GM12892 (cell line): Measurements from ENCODE around the gene AUNIP.

ENCODE experiments used
- DNase-seq: peaks from one replicate; pipeline ENCODE4 v3.0.0; 2011; ENCODE audit not compliant: insufficient read length
- FAIRE-seq: peaks from 2 replicates; lab custom pipeline; 2011; peaks lifted over from hg19 to GRCh38; lab: Jason Lieb, UNC
- POLR2A ChIP-seq: IDR thresholded peaks from 2 replicates; pipeline ENCODE4 v1.6.1; 2011; ENCODE audit warnings: low read depth, low read length, control low read depth
- POLR2AphosphoS5 ChIP-seq: IDR thresholded peaks from 2 replicates; pipeline ENCODE4 v1.6.1; 2011; ENCODE audit warnings: low read depth, low read length, control low read depth
- TAF1 ChIP-seq: IDR thresholded peaks from 2 replicates; pipeline ENCODE4 v1.6.1; 2011; ENCODE audit warnings: low read depth, mild to moderate bottlenecking, control low read depth, low read length, borderline replicate concordance

The AUNIP gene

DNA sequence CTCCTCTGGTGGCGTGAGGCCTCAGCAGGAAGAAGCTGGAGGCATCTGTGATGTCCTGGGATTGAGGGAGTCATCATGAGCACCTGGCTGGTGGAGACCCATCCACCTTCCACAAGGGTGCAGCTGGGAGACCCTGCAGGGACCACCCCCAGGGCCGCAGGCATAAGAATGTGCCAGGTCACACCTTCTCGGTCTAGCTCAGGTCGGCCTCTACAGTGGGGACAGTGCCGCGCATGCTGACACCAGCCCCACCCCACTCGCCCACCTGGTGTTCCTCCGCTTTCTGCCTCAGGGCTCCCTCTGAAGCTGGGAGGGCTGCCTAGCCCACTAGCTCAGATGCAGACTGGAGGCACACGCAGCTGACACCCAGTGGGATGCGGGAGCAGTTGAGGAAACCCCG lies 22.0 kb upstream of the AUNIP start:
- FAIRE-seq (no peak), DNase-seq (no peak)
- no peak for TF ChIP-seq TAF1
- no peak for TF ChIP-seq POLR2AphosphoS5
- no peak for TF ChIP-seq POLR2A

DNA sequence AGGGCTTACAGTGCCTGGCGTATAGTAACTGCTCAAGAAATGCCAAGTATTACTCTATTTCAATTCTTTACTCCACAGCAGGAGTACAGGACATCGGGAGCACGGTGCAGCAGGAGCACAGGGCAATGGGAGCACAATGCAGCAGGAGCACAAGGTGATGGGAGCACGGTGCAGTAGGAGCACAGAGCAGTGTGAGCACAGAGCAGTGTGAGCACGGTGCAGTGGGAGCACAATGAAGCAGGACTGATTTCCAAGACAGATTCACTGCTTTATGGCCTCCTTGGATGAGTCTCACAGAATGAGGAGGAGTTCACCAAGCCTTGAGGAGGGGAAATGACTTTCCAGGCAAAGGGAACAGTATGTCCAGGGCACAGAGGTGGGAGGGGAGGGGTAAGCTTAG lies 21.3 kb upstream of the AUNIP start:
- no peak for FAIRE-seq
- no peak for DNase-seq
- TF ChIP-seq POLR2A (no peak), TAF1 (no peak), POLR2AphosphoS5 (no peak)

DNA sequence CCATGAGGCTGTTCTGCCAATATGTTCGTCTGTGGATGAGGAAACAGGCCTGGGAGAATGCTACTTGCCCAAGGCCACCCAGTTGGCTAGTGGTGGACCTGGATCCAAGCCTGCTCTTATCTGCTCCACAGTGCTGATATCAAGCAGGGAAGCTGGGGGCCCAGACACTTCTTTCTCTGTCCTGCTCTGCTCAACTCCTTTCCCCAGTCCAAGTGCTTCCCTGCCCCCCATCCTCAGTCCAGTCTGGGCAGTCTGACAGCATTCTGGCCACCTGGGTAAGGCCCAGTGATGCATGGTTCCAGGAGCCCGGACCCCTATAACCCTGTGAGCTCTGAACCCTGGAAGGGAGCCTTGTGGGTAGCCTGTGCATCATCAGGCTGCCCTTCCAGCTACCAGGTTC lies 20.4 kb upstream of the AUNIP start:
- DNase-seq (no peak), FAIRE-seq (no peak)
- TF ChIP-seq TAF1 (no peak), POLR2AphosphoS5 (no peak)

DNA sequence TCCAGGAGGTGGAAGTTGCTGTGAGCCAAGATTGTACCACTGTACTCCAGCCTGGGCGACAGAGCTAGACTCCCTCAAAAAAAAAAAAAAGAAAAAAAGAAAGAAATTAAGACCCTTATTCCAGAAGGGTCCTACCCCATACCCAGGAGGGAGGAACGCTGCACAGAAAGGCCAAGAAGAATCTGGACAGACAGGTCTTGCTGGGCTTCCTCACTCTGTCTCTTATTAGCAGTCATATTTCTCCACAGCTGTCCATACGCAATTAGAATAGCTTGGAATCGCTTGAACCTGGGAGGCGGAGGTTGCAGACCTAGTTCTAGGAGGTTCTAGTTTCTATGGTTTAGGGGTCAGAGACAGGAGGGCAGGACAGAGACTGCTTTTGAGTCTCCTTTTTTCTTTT lies 19.4 kb upstream of the AUNIP start:
- no peak for FAIRE-seq
- TF ChIP-seq POLR2A (no peak), POLR2AphosphoS5 (no peak), TAF1 (no peak)
- DNase-seq, result no peak

DNA sequence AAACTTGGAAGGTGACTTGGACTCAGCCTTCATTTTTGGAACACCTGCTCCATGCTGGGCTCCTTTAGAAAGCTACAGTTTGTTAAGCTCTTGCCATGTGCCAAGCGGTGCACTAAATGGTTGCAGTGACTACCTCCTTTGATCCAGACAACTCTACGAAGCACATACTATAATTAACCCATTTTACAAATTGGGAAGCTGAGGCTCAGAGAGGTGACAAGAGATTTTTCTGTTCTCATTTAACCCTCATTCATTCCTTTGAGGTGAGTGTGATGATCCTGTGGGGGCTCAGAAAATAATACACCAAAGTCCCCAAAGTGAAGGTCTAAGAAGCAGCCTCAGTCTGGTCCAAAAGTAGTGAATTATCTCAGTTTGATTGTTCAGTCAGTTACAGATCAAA lies 17.9 kb upstream of the AUNIP start:
- DNase-seq, result no peak
- FAIRE-seq, result no peak
- no peak for TF ChIP-seq TAF1
- no peak for TF ChIP-seq POLR2AphosphoS5
- no peak for TF ChIP-seq POLR2A

DNA sequence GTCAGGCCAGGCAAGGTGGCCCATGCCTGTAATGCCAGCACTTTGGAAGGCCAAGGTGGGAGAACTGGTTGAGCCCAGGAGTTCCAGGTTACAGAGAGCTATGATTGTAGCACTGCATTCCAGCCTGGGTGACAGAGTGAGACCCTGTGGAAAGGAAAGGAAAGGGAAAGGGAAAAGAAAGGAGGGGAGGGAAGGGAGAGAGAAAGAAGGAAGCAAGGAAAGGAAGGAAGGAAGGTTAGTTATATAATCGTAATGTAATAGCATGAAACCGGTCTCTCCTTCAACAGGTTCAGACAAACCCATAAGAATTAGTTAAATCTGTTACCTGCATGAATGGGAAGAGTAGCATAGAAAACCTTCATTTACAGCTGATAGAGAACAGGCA lies 17.4 kb upstream of the AUNIP start:
- no peak for FAIRE-seq
- DNase-seq, result no peak
- no peak for TF ChIP-seq POLR2A
- TF ChIP-seq POLR2AphosphoS5, result no peak
- no peak for TF ChIP-seq TAF1

DNA sequence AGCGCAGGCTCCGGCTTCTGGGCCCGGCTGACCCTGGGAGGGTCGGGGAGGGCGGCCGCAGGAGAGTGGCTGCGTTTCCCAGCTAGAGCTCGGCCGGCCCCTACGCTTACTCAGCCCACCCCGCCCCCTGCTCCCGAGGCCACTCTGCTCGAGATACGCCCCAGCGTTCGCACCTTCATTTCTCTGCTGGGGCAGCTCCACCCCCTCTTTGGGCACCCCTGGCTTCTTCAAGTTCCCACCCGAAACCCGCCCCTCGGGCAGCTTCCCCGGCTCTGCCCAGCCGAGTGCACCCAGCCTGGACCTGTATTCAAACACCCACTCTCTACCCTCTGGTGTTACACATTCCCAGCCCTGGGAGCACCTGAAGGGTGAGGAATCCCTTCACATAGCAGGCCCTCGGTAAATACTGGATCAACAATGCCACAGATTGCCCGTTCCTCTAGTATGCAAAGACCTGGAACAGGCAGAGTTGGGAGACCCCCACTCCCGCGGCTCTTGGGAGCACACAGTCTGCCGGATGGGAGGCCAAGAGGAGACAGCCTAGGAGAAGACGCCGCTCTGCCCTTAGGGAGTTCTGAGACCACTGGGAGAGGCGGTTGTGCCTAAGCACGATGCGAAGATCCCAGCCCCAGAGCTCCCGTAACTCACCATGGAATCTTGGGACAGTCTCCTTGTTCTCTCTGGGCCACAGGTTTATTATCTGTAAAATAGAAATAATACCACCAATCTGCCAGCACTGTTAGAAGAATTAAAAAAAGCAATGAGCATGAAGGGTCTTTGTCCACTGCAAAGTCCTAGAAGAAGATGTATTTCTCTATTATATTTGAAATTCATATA lies 16.8 kb upstream of the AUNIP start:
- FAIRE-seq (no peak), DNase-seq (no peak)
- TF ChIP-seq POLR2A (no peak), TAF1 (no peak), POLR2AphosphoS5 (no peak)

DNA sequence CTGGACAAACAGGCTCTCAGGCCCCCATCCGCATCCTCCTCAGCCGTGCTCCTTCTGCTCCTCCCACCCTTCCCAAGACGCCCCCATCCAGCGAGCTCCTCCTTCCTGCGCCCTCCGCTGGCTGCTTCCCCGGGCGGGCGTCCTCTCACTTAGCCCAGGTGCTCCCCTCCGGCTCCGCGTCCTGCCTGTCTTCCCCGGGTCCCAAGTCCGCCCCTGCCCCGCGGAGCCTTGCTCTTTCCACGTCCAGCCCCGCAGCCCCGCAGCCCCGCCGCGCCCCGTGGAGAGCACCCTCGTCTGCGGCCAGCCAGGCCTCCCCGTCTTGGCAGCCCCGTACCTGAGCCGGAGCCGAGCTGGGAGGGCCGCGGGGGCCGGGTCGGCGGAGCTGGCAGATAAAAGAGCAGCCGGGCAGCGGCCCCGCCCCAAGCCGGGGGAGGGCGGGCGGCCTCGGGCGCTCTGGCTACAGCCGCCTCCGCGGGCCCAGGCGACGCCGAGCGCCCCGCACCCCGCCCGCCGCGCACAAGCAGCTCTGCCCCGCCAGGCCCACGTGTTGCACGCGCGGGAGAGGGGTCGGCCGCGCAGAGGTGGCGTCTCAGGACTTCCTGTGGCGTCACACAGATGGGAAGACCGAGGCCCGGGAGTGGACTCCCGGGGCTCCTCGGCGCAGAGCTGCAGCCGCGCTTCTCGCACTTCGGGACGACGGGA lies 16.0 kb upstream of the AUNIP start, which contains the start of gene PAQR7:
Gene PAQR7, minus strand, starts transcription at position 555 of the 702 bp plus-strand sequence. CDS start 11,869 bp downstream, outside the sequence.
- FAIRE-seq (no peak), DNase-seq (peak; percentile 61)
- no peak for TF ChIP-seq POLR2AphosphoS5
- TF ChIP-seq POLR2A, result peak; percentile 23; the same call in 1 of the 2 replicates
- no peak for TF ChIP-seq TAF1

DNA sequence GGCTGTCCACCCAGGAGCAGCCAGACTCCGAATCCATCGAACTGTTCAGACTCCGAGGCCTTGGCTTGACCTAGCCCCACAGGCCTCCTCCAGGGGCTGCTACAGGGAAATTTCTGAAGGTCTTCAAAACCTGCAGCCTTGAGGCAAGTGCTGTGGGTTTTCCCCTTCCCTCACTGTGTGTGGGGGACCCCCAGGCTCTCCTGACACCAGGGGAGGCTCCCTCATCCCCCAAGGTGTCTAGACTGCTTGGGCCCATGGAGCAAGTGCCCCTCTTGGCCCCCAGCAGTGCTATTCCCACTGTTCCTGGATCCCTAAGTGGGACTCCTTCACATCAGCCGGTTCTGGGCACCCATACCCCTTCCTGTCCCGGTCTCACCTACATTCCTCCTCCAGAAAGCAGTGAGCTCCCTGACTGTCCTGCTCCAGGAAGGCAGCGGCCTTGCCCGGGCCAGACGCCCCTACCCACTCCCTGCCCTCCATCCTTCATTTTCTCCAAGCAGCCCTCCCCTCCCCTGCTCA lies 15.4 kb upstream of the AUNIP start:
- TF ChIP-seq POLR2AphosphoS5 (no peak), TAF1 (no peak), POLR2A (no peak)
- no peak for FAIRE-seq
- no peak for DNase-seq

DNA sequence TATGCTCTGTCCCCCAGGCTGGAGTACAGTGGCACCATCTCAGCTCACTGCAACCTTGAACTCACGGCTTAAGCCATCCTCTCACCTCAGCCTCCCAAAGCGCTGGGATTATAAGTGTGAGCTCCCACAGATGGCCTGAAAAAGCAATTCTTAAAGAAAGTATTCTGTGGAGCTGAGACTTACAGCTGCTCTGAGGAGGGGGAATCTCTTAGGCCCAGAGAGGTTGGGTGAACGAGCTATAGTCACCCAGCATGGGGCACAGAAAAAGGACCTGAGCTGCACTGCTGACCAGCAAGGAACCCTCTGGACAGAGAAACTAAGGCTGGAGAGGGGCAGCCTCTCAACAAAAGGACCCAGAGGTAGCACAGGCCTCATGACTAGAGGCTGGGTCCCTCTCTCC lies 15.0 kb upstream of the AUNIP start:
- DNase-seq, result no peak
- no peak for TF ChIP-seq POLR2AphosphoS5
- TF ChIP-seq TAF1, result no peak
- no peak for TF ChIP-seq POLR2A
- no peak for FAIRE-seq

DNA sequence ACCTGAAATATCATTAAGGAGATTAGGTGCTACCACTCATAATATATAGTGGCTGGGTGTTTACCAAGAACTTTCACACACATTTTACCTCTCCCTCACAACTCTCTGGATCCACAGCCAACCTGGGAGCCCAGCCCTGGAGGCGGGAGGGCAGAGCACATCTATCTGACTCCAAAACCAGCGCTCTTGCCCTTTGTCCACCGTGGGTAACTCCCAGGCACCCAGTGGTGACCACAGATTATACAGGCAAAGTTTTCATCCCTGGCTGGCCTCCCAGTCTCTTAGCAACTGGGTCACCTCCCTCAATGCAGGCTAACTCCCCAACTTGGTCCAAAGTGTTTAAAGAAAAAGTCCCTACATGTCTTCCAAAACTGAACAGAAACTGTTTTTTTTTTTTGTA lies 13.9 kb upstream of the AUNIP start:
- FAIRE-seq (no peak), DNase-seq (no peak)
- TF ChIP-seq POLR2A (no peak), TAF1 (no peak), POLR2AphosphoS5 (no peak)
